Ishikawa (cell line): Measurements from ENCODE around the gene RAP2B.

Source experiments
- CEBPB ChIP-seq: IDR thresholded peaks from 2 replicates; pipeline ENCODE4 v1.6.1; 2012
- CREB1 ChIP-seq: IDR thresholded peaks from 2 replicates; pipeline ENCODE4 v1.6.1; 2012; ENCODE audit warnings: low read depth
- EGR1 ChIP-seq: IDR thresholded peaks from 2 replicates; pipeline ENCODE4 v1.6.1; 2012
- EP300 ChIP-seq: IDR thresholded peaks from 2 replicates; pipeline ENCODE4 v1.6.1; 2012; ENCODE audit warnings: borderline replicate concordance
- FOXM1 ChIP-seq: IDR thresholded peaks from 2 replicates; pipeline ENCODE4 v1.6.1; 2012; ENCODE audit warnings: low read depth, borderline replicate concordance
- MAX ChIP-seq: IDR thresholded peaks from 2 replicates; pipeline ENCODE4 v1.6.1; 2012
- NFIC ChIP-seq: IDR thresholded peaks from 2 replicates; pipeline ENCODE4 v1.6.1; 2012
- RAD21 ChIP-seq: IDR thresholded peaks from 2 replicates; pipeline ENCODE4 v1.6.1; 2012; ENCODE audit warnings: low read depth
- REST ChIP-seq: IDR thresholded peaks from 2 replicates; pipeline ENCODE4 v1.6.1; 2012; ENCODE audit warnings: low read depth, mild to moderate bottlenecking
- TAF1 ChIP-seq: IDR thresholded peaks from 2 replicates; pipeline ENCODE4 v1.6.1; 2012; ENCODE audit warnings: low read depth, mild to moderate bottlenecking
- TCF12 ChIP-seq: IDR thresholded peaks from 2 replicates; pipeline ENCODE4 v1.6.1; 2012; ENCODE audit warnings: low read depth

- TF ChIP-seq CREB1 (no peak), FOXM1 (no peak), NFIC (no peak), EGR1 (no peak), CEBPB (no peak), TAF1 (no peak), RAD21 (no peak), MAX (no peak), EP300 (no peak), TCF12 (no peak), REST (no peak)
Observed at GRCh38 chr3:153137626-153138025, 24.4 kb upstream of the RAP2B start.
